GM19372 (cell line): ENCODE data around the gene KDSR.

ENCODE experiments used
- ATAC-seq: cut with Tn5 transposase; IDR thresholded peaks from one replicate; pipeline ENCODE4 v1.9.1; 2021; ENCODE audit warnings: mild to moderate bottlenecking, low read depth, moderate library complexity; ENCODE audit not compliant: unreplicated experiment

The KDSR gene

DNA sequence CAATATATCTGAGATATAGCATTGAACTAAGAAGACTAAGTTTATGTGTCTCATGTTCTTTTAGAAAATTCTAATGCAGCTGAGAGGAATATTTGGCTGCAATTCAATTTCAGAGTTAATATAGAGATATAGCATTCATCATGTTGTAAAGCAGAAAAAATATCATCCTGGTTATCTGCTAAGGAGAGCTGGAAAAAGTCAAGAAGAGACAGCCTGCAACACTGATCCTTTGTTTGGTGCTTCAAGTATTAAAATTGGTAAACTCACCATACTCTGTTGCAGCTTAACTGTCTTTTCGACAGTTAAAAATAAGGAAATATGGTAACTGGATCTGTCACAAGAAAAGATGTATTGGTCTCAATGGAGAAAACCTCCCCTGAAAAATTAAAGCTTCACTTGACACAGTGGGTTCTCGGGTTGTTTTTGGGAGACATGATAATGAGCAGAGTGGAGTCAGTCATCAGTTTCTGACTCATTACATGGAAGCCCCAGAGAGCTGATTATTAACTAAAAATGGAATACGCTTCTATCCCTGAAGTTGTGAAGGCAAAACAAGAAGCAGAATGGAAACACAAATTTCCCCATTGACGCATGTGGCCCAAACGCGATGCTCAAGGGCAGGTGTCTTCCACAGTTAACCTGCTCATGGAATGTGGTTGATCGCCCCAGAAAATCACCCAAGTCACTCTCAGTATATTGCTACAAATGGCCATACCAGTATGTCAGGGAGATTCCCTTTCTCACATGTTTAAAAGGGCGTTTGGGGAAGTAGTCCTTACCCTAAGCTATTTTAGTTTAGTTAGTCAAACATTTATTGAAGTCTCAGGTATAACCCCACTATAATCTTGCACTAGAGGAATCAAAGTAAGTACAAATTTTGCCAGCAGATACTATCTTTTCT lies 55.6 kb downstream of the KDSR start:
- ATAC-seq = peak; percentile 66

GRCh38 chr18:63309422-63309821 lies 57.6 kb downstream of the KDSR start:
- no peak for ATAC-seq

GRCh38 chr18:63307551-63308200 lies 59.3 kb downstream of the KDSR start:
- no peak for ATAC-seq

DNA sequence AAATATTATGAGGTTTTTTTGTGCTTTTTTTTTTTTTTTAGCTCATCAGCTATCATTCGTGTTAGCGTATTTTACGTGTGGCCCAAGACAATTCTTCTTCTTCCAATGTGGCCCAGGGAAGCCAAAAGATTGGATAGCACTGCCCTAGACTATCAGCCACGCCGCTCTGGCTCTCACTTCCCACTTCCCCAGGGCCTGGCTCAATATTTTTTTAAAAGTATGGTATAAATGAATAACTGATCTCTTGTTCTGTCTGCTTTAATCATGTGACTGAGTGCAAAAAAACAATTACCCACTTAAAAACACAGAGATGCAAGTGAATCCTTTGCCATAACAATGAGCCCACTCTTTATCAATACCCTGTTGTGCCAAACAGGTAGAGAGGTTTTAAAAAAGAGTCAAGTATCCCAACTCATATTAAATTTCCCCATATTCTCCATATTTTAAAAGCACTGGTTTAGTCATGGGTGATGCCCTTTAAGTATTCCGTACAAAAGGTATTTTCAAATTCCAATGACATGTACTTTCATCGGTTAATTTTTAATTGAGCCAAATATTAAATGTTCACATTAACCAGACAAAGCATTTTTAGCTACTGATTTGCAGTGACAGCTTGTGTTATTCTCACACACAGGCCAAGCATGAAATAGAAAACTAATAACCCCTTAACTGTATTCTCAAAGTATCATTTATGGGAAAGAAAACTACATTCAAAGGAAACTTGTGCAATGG lies 60.0 kb downstream of the KDSR start:
- ATAC-seq = no peak

- no peak for ATAC-seq
Measured at GRCh38 chr18:63306249-63306648, 60.8 kb downstream of the KDSR start.

DNA sequence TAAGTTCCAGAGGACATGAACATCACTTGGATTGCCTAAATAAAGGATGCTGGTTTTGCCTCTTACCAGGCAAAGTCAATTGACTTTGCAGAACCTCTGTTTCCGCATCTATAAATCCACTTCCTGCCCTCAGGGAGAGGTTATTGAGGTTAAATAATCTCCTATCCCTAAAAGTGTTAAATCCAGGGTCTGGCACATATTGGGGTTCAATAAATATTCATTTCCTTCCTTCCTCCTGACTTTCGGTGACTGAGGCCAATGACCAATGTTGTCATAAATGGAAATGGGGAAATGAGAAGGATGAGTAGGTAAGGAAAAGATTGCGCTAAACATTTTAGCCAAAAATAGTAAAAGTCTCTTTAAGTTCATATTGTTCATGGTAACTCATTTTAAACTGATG lies 63.5 kb downstream of the KDSR start:
- no peak for ATAC-seq

GRCh38 chr18:63302636-63303405 lies 64.2 kb downstream of the KDSR start:
- ATAC-seq = no peak

DNA sequence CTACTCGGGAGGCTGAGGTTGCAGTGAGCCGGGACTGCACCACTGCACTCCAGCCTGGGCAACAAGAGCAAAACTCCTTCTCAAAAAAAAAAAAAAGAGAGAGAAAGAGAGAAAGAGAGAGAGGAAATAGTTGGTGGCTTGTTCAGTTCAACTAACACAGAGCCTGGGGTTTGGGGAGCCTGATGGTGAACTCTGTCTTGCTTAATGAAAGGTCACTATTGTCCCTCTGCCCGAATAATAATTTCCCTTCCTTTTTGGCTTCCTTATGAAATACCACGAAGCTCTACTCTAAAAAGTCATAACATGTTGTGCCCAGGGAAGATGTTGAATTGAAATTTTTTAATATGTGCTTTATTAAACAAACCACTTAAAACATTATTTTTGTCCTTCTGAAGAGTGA lies 64.8 kb downstream of the KDSR start:
- ATAC-seq = no peak

DNA sequence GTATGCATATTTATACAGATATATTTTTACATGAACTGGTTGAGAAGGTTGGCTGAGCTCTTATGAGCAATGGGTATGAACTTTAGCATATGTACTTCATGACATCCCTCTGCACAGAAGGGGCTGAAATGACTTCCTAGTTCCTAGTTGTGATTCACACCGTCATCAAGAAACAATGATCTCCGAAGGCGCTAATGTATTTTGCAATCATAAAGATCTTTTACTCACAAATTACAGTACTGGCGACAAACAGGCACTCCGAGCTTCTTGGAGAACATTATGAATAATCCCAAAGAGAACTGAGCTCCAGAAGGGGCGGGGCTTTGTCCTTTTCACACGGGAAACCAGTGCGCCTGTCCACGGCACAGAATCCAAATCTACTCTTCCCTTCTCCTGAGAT lies 65.6 kb downstream of the KDSR start:
- ATAC-seq = no peak

GRCh38 chr18:63299837-63300745 lies 66.9 kb downstream of the KDSR start:
- ATAC-seq = peak; percentile 52

- ATAC-seq = no peak
Measured at GRCh38 chr18:63298400-63299365, 68.3 kb downstream of the KDSR start.

DNA sequence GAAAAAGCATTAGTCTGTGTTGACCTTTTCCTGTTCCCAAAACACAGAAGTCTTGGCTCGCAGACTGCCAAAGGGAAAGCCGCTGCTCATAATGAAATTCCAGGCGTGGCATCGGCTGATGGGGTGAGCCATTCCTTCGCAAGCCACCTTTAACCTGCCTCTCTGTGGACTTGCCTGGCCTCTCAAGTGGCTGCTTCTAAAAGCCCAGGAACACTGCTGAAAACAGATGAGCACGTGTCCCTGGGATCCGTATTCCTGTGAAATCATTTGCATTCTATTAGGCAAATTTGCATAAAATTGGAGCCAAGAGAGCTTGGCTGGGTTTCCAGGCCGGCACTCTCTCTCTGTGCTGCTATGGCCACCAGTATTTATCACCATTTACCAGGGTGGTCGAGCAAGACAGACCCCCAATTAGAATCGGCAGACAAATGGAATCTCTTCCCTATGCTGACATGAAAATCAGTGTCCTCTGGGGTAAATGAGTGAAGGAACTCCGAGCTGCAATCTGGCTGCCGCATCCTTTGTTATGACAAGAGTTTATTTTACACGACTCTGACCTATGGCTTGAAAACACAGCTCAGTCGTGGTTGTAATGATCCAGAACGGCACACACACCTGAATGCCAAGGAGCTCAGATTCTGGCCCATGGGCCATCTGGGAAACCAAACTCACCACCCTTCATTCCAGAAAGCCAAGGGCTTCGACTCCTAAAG lies 69.2 kb downstream of the KDSR start:
- no peak for ATAC-seq

GRCh38 chr18:63293935-63294334 lies 73.1 kb downstream of the KDSR start:
- ATAC-seq = no peak

DNA sequence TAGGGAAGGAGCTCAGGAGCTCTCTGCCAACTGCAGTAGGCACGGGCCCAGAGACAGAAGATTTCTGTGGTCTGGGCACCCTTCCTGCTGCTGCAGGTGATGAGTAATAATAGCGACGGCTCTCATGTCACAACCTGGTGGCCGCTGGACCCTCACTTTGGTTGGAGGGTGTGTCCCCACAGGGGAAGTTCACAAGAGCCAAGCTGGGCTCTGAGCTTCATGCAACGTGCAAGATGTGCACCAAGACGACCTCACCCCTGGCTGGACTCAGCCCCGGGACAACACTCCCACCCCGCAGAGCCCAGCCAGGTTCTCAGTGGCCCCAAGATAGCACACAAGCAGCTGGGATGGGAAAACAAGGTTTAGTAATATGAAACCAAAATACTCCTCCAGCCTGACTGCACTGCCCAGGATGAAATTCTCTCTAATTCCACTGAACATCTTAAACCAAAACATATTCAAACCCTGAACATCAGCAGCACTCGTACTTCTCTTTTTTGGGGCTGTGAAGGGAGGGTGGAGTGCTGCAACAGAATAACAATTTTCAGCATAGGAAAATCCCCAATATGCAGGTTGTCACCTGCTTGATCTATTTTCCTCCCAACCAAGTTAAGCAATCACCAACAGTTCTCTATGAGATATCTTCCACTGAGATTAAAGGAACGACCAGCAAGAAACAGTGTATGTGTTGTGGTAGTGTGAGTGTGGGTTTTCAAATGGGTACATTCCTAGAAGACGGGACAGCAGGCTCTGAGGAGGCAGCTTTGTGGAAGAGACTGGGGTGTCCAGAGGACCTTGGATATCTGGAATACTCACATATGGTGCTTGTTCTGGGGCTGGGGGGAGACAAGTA lies 73.9 kb downstream of the KDSR start:
- peak; percentile 72 for ATAC-seq

GRCh38 chr18:63291278-63291677 lies 75.7 kb downstream of the KDSR start:
- ATAC-seq = no peak

- no peak for ATAC-seq
Measured at GRCh38 chr18:63290821-63291200, 76.2 kb downstream of the KDSR start.
